Panc1 (cell line): ENCODE results near the gene ARSG.

ENCODE experiments used
- POLR2AphosphoS5 ChIP-seq: IDR thresholded peaks from 2 replicates; pipeline ENCODE4 v1.6.1; 2012; ENCODE audit warnings: mild to moderate bottlenecking, low read depth, low read length, moderate library complexity
- SIN3A ChIP-seq: IDR thresholded peaks from 2 replicates; pipeline ENCODE4 v1.6.1; 2012; ENCODE audit warnings: low read depth, mild to moderate bottlenecking, low read length, moderate library complexity, borderline replicate concordance; ENCODE audit not compliant: insufficient read depth
- TF ChIP-seq, protein P1 (sequence below): fragments of 450-650 bp; IDR thresholded peaks from 2 replicates; pipeline ENCODE4 v1.5.1; 2017; ENCODE audit warnings: mild to moderate bottlenecking
- TF ChIP-seq, protein P2 (sequence below), 2 experiments: IDR thresholded peaks; 2 replicates each; pipeline ENCODE4 v1.6.1; 2011 to 2012; ENCODE audit warnings: low read depth in 2 of 2, control low read depth in 1 of 2, low read length in 1 of 2, mild to moderate bottlenecking in 1 of 2, moderate library complexity in 1 of 2; ENCODE audit not compliant: insufficient read depth in 1 of 2

DNA sequence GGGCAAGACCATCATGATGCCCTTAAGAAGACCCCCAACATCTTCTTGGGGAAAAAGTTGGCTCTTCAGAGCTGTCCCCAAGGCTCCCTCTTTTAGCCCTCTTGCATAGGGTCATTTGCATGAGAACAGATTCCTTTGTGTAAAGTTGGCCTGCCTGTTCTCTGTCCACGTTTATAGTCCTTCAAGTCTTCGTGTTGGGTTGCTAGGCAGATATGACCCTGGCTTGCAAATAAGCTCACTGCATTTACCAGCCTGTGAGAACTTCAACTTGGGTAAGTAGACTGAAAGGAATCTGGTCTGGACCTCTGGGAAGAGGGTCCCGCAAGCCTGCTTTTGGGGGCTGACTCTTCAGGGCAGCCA lies 2.9 kb downstream of the ARSG start:
- TF ChIP-seq POLR2AphosphoS5, result no peak
- TF ChIP-seq, protein P1, sequence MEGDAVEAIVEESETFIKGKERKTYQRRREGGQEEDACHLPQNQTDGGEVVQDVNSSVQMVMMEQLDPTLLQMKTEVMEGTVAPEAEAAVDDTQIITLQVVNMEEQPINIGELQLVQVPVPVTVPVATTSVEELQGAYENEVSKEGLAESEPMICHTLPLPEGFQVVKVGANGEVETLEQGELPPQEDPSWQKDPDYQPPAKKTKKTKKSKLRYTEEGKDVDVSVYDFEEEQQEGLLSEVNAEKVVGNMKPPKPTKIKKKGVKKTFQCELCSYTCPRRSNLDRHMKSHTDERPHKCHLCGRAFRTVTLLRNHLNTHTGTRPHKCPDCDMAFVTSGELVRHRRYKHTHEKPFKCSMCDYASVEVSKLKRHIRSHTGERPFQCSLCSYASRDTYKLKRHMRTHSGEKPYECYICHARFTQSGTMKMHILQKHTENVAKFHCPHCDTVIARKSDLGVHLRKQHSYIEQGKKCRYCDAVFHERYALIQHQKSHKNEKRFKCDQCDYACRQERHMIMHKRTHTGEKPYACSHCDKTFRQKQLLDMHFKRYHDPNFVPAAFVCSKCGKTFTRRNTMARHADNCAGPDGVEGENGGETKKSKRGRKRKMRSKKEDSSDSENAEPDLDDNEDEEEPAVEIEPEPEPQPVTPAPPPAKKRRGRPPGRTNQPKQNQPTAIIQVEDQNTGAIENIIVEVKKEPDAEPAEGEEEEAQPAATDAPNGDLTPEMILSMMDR, result no peak
- no peak for TF ChIP-seq SIN3A
- TF ChIP-seq, protein P2, sequence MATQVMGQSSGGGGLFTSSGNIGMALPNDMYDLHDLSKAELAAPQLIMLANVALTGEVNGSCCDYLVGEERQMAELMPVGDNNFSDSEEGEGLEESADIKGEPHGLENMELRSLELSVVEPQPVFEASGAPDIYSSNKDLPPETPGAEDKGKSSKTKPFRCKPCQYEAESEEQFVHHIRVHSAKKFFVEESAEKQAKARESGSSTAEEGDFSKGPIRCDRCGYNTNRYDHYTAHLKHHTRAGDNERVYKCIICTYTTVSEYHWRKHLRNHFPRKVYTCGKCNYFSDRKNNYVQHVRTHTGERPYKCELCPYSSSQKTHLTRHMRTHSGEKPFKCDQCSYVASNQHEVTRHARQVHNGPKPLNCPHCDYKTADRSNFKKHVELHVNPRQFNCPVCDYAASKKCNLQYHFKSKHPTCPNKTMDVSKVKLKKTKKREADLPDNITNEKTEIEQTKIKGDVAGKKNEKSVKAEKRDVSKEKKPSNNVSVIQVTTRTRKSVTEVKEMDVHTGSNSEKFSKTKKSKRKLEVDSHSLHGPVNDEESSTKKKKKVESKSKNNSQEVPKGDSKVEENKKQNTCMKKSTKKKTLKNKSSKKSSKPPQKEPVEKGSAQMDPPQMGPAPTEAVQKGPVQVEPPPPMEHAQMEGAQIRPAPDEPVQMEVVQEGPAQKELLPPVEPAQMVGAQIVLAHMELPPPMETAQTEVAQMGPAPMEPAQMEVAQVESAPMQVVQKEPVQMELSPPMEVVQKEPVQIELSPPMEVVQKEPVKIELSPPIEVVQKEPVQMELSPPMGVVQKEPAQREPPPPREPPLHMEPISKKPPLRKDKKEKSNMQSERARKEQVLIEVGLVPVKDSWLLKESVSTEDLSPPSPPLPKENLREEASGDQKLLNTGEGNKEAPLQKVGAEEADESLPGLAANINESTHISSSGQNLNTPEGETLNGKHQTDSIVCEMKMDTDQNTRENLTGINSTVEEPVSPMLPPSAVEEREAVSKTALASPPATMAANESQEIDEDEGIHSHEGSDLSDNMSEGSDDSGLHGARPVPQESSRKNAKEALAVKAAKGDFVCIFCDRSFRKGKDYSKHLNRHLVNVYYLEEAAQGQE (IDR thresholded peaks at IDR 0.05; ENCODE audit: insufficient read depth in 1 of 2, low read depth in 2 of 2, low read length in 1 of 2), result no peak
